HAP-1 (cell line): ENCODE results near the gene EXT2.

Experiments used
- DNase-seq, 2 experiments: peaks; one replicate each; pipeline ENCODE4 v3.0.0-alpha.2; 2016 to 2020; ENCODE audit warnings: low spot score in 2 of 2
- H3K27me3 ChIP-seq: fragments of 250-450 bp; sonication (Bioruptor Pico); 2 replicates; pipeline ENCODE4 v1.5.1; 2020; ENCODE audit warnings: low read depth, mild to moderate bottlenecking, moderate library complexity
- H3K36me3 ChIP-seq: fragments of 250-450 bp; sonication (Bioruptor Pico); replicated peaks from 2 replicates; pipeline ENCODE4 v1.5.1; 2020; ENCODE audit warnings: mild to moderate bottlenecking
- H3K4me1 ChIP-seq: fragments of 250-450 bp; sonication (Bioruptor Pico); 2 replicates; pipeline ENCODE4 v1.5.1; 2020; ENCODE audit warnings: mild to moderate bottlenecking
- H3K4me3 ChIP-seq: fragments of 250-450 bp; sonication (Bioruptor Pico); 2 replicates; pipeline ENCODE4 v1.5.1; 2020; ENCODE audit warnings: mild to moderate bottlenecking, moderate library complexity
- H3K9me3 ChIP-seq: fragments of 250-450 bp; sonication (Bioruptor Pico); 2 replicates; pipeline ENCODE4 v1.5.1; 2020; ENCODE audit warnings: mild to moderate bottlenecking, moderate library complexity
- in situ Hi-C: fragments of 300-500 bp; cut with MboI; formaldehyde crosslinking; loops from 3 replicates; pipeline ENCODE4 v1.14.3; 2020; ENCODE audit warnings: low sequenced_read_pairs, inconsistent platforms, mixed read lengths

EXT2 gene

DNA sequence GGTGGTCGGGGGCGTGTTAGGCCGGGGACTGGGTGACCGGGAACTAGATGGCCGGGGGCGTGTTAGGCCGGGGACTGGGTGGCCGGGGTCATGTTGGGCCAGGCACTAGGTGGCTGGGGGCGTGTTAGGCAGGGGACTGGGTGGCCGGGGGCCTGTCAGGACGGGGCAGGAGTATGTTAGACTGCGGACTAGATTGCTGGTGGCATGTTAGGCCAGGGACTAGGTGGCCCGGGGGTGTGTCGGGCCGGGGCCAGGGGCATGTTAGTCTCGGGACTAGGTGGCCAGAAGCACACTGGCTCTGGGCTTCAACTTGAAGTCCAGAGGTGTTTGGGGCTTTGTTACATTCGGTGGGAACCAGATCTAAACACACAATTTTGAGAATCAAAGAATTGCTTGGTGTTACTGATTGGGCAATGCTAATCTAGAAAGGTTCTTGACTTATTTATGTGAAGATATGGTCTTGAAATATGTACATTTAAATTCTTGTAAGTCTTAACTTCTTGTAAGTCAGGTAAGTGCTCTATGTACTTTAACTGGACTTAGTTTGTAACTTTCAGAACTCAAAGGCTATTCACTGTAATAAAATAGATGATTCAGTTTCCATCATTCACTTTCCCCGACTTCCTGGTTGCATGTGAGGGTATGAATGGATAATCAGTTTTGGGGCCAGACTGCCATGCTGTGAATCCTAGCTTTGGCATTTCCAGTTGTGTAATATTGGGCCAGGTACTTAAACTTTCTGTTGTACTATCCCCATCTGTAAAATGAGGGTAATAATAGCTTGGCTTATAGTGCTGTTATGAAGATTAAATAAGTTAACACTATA is 1.1 kb downstream of the EXT2 start:
- Histone ChIP-seq H3K36me3 (0 out of 2 replicates have a peak, but pooled peaks cover 4% of the 10 kb centered on the region), H3K9me3 (no peaks in the 10 kb centered on the region), H3K27me3 (no peaks in the 10 kb centered on the region), H3K4me1 (peaks cover 8% of the 10 kb centered on the region), H3K4me3 (peak overlapping the region; percentile 67)
- no peak for DNase-seq
- in situ Hi-C loops, result no loop called here

DNA sequence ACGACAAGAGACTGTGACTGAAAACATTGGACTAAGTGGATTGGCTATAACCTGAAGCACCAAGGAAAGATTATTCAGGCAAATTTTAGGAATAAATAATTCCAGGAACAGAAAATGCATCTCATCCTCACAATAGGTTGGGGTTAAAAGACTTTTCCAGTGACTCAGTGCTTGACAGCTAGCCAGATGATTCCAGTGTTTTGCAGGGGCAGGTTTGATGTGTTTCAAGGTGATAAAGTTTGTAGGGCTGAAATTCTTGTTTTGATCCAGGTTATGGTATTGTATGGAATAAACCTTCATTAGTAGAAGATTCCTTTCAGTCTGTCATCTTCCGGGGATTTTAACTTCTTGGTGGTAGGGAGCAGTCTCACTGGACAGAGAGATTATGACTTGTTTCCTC is 2.3 kb downstream of the EXT2 start:
- in situ Hi-C loops, result no loop called here

DNA sequence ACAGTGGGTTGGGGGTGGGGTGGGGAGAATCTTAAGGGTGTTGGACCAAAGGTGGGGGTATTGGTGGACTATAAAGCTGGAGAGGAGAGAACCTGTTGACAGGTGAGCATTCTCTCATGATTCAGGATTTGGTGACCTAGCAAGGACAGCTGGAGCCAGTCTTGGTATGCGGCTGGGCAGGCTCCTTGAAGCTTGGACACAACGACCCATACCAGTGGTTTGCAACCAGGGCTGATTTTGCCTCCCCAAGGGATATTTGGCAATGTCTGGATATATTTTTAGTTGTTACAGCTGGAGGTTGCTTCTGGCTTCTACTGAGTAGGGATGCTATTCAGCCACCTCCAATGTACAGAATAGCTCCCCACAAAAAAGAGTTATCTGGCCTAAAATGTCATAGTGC is 5.6 kb downstream of the EXT2 start:
- Histone ChIP-seq H3K36me3 (no peaks in the 10 kb centered on the region), H3K9me3 (no peaks in the 10 kb centered on the region), H3K4me3 (no peak overlapping the region), H3K4me1 (peaks cover 8% of the 10 kb centered on the region), H3K27me3 (no peaks in the 10 kb centered on the region)
- in situ Hi-C loops, result loop anchor here (10.0 kb wide), 1 partner anchor 444 kb away; no protein-coding TSS in a partner anchor
- DNase-seq, result no peak

More for the DNA sequence above, 2.3 kb downstream of the EXT2 start:
- H3K4me1 ChIP-seq, result peaks cover 8% of the 10 kb centered on the region
- DNase-seq, result no peak
- no peaks in the 10 kb centered on the region for H3K27me3 ChIP-seq
- H3K9me3 ChIP-seq, result no peaks in the 10 kb centered on the region
- no peak overlapping the region for H3K4me3 ChIP-seq
- 0 out of 2 replicates have a peak, but pooled peaks cover 4% of the 10 kb centered on the region for H3K36me3 ChIP-seq

DNA sequence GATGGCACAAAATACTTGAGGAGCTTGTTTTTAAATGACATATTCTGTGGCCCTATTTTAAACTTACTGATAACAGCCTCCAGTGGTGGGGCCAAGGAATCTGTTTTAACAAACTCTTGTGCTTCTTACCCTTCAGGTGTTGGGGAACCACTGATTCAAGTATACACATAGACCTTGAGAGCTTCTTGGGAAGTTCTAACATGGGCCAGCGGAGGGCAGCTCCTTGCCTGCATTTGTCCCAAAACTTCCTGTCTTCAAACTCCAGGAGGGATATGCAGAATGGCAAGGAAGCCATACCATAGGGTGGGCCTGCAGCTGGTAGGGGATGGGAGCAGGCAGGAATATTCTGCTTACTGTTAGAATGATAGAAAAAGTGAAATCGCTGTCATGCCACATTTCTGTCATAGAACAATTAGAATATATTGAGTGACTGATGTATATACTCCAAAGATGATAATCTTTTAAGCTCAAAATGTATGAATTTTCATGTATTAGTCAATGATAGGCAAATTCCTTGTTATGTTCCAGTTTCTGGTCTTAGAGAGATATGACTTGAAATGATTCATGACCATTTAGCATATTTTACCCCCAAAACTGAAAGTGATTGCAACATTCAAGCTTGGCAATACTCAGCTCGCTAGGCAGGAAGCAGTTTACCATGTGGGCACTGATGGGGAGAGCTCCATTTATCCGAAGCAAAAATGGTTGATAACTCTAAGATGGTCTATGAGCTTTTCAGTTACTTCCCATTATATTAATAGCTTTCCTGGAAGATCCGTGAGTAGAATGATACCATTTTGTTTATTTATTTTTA is 9.2 kb downstream of the EXT2 start:
- Histone ChIP-seq H3K4me3 (no peak overlapping the region), H3K9me3 (no peaks in the 10 kb centered on the region), H3K27me3 (no peaks in the 10 kb centered on the region), H3K36me3 (no peaks in the 10 kb centered on the region; the same call in 1 of the 2 replicates), H3K4me1 (no peaks in the 10 kb centered on the region)
- DNase-seq, result no peak
- in situ Hi-C loops, result loop anchor here (10.0 kb wide), 1 partner anchor 440 kb away; no protein-coding TSS in a partner anchor

DNA sequence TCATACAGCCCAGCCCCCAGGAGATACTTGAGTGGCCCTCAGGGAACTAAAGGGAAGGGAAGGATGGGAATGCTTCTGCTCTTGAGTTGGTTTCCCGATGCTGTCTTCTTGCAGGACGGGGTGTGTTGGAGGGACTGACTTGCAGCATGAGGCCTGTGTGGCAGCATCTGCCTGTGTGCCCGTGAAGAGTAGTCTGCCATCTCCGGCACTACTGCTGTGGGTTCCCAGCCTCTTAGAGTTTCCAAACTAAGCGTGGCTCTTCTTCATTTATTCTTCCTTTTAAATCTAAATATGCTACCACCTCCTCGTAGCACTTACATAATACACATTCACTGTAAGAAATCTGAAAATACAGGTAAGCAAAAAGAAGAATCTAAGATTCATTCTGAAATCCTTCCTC is 12.8 kb downstream of the EXT2 start:
- Histone ChIP-seq H3K36me3 (peaks cover 6% of the 10 kb centered on the region), H3K4me3 (no peak overlapping the region), H3K9me3 (no peaks in the 10 kb centered on the region), H3K4me1 (no peaks in the 10 kb centered on the region), H3K27me3 (no peaks in the 10 kb centered on the region)
- no peak for DNase-seq
- in situ Hi-C loops, result loop anchor here (10.0 kb wide), 1 partner anchor 437 kb away; no protein-coding TSS in a partner anchor

DNA sequence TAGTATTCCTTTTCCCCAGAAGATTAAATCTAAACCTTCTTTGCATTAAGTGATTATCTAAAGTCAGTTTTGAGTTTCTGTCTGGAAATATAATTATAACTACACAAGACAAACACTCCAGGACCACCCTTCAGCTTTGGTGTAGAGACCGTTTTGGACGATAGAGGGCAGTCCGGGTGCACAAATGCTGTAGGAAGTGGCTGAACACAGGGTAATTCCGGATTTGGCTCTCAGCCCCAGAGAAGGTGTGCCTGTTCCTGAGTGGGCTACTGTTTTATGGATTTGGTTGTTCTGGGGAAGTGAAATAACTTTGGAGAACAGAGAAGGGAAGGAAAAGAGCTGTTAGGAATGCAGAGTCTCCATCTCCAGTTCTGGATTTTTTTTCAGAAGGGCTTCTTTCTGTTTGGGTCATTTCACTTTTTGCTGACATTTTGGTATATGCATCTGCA is 14.8 kb downstream of the EXT2 start:
- Histone ChIP-seq H3K4me3 (no peak overlapping the region), H3K4me1 (no peaks in the 10 kb centered on the region), H3K27me3 (no peaks in the 10 kb centered on the region), H3K36me3 (peaks cover 11% of the 10 kb centered on the region), H3K9me3 (no peaks in the 10 kb centered on the region)
- in situ Hi-C loops, result no loop called here
- peak; percentile 49 to 75 for DNase-seq

DNA sequence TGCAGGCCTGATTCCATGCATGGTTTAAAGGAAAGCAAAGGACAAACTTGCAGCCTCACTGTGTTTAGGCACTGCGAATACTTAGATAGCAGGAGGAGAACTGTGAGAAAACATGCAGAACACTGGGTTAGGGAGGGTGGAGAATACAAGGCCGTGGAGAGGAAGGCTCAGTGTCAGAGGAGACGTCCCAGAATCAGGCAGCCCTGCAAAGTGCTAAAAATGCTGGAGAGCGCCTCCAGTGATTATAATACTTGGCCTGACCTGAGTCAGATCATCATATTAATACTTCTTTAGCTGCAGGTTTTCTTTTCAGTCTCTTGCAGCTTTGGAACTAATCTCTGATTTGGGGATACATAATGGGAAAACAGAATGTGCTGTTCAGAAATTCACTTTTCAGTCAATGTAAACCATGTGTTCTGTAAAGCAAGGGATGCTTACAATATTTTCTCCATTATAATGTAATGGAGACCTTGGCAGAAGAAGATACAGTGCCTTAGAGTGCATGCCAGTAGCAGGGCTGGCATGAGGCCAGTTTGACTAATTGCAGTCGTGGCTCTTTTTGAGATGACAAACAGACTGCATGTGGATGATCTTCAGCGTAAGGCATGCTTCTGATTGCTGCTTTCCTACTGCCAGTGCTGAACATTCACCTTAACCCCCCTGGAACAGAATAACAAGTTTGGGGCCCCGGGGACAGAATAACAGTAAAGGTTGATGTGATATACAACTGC is 16.8 kb downstream of the EXT2 start:
- H3K4me1 ChIP-seq, result no peaks in the 10 kb centered on the region
- no peaks in the 10 kb centered on the region for H3K9me3 ChIP-seq
- no peak overlapping the region for H3K4me3 ChIP-seq
- peaks cover 14% of the 10 kb centered on the region for H3K36me3 ChIP-seq
- in situ Hi-C loops, result no loop called here
- no peaks in the 10 kb centered on the region for H3K27me3 ChIP-seq
- no peak for DNase-seq

DNA sequence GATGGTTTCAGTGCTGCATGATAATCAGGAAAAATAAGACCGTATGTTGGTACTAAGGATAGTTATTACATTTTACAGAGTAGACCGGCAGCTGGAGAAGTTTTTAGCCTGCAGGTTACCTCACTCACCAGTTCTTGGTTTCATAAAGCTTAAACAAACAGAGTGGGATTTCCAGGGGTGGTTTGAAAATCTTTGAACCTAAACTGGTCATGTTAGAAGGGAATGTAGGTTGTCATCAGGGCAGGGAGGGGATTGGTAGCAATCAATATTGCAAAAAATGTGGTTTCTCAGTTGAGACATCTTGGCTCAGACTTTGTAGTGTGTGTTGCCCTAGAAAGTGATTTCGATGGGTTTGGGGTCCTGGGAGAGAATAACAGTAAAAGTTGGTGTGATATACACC is 17.5 kb downstream of the EXT2 start:
- Histone ChIP-seq H3K4me3 (no peak overlapping the region), H3K27me3 (no peaks in the 10 kb centered on the region), H3K36me3 (peaks cover 16% of the 10 kb centered on the region), H3K9me3 (no peaks in the 10 kb centered on the region), H3K4me1 (no peaks in the 10 kb centered on the region)
- no peak for DNase-seq
- in situ Hi-C loops, result no loop called here

DNA sequence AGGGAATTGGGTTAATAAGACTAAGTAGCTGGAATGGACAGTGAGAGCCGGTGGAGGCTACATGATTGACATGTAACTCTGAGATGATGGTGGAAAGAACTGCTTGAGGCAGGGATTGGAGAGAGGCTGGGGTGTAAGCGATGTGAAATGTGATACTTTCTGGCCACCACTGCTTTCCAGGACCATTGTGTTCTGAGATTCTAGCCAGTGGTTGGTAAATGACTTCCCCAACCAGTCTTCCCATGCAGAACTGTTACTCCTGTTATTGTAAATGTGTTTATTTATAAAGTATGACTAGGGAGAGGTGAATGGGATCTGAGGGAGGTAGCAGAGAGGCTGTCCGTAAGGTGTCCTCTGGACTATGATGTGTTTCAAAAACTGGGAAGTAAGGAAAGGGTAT is 18.1 kb downstream of the EXT2 start:
- no peaks in the 10 kb centered on the region for H3K9me3 ChIP-seq
- DNase-seq, result no peak
- no peaks in the 10 kb centered on the region for H3K27me3 ChIP-seq
- in situ Hi-C loops, result no loop called here
- no peak overlapping the region for H3K4me3 ChIP-seq
- no peaks in the 10 kb centered on the region for H3K4me1 ChIP-seq
- H3K36me3 ChIP-seq, result peaks cover 16% of the 10 kb centered on the region

DNA sequence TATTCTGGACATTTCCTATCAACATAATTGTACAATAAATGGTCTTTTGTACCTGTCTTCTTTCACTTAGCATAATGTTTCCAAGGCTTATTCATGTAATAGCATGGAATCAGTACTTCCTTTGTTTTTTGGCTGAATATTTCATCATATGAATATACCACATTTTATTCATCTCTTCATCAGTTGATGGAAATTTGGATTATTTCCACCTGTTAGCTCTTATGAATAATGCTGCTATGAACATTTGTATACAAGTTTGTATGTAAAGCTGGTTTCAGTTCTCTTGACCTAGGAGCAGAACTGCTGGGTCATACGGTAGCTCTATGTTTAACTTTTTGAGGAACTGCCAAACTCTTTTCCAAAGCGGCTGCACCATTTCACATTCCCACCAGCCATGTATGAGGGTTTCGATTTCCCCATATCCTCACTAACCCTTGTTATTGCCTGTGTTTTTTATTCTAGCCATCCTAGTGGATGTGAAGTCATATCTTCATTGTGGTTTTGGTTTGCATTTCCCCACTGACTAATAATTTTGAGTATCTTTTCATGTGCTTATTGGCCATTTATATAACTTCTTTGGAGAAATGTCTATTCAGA is 20.9 kb downstream of the EXT2 start:
- Histone ChIP-seq H3K4me1 (no peaks in the 10 kb centered on the region), H3K27me3 (no peaks in the 10 kb centered on the region), H3K36me3 (peaks cover 17% of the 10 kb centered on the region), H3K9me3 (no peaks in the 10 kb centered on the region), H3K4me3 (no peak overlapping the region)
- in situ Hi-C loops, result no loop called here
- DNase-seq, result no peak

DNA sequence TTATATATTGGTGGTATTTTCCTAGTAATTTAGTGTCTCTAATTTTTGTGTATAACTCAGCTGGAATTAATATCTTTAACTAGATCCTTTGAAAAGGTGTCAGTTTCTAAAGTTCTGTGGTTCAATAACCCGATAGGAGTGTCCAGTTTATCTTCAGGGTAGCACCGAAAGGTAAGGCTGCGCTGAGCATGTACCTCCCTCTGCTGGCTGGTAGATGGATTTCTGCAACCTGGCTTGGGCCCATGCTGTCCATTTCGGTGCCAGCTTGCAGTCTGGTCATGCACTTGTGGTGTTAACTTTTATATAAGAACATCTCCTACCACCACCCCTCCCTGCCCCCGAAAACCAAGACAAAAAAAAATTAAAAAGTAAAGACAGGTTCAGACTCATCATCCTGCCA is 24.7 kb downstream of the EXT2 start:
- in situ Hi-C loops, result no loop called here
- H3K4me1 ChIP-seq, result no peaks in the 10 kb centered on the region
- H3K4me3 ChIP-seq, result no peak overlapping the region
- peaks cover 16% of the 10 kb centered on the region for H3K36me3 ChIP-seq
- H3K27me3 ChIP-seq, result no peaks in the 10 kb centered on the region
- no peak for DNase-seq
- H3K9me3 ChIP-seq, result no peaks in the 10 kb centered on the region

DNA sequence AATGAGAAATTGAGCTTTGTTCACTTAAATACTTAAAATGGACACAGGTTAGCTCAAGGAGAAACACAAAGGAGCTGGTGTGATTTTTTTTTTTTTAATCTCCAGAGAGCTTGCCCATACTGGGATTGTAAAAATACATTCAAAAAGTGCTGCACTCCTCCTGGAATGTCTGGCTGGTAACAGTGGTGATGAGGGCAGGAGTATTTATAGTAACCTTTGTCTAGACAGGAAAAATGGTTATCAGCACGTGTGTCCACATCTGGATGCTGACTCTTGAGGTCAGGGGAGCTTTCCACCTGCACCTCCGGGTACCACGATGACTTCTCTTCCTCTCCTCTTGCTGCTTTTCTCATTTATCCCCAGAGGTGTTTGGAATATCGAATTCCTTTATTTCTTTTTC is 30.1 kb downstream of the EXT2 start:
- H3K9me3 ChIP-seq, result no peaks in the 10 kb centered on the region
- H3K27me3 ChIP-seq, result no peaks in the 10 kb centered on the region
- no peaks in the 10 kb centered on the region for H3K4me1 ChIP-seq
- no peak for DNase-seq
- in situ Hi-C loops, result no loop called here
- peaks cover 34% of the 10 kb centered on the region for H3K36me3 ChIP-seq
- H3K4me3 ChIP-seq, result no peak overlapping the region

DNA sequence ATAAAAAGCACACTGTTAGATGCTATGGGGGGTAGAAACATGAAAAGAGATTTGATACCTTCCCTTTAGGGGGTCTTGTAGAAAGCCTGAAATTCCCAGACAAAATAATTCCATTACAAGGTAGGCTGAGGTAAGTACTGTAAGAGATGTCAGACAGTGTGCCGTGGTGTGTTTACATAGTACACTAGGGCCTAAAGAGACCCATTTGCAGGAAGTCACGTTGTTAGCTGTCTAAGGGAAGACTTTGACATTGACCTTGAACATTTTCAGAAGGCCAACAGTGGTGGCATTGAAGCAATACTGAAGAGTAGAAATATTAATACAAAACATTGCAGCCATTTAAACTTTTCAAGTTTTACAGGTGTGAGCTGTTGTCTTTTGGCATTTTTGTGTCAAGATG is 30.8 kb downstream of the EXT2 start:
- in situ Hi-C loops, result no loop called here
- H3K36me3 ChIP-seq, result peaks cover 38% of the 10 kb centered on the region

More for the DNA sequence above, 30.8 kb downstream of the EXT2 start:
- Histone ChIP-seq H3K4me1 (no peaks in the 10 kb centered on the region), H3K9me3 (no peaks in the 10 kb centered on the region), H3K4me3 (no peak overlapping the region), H3K27me3 (no peaks in the 10 kb centered on the region)
- DNase-seq, result no peak
